Stimulated activated CD8-positive, alpha-beta memory T cell treated with anti-CD3 and anti-CD28 coated beads, Interleukin-12 subunit alpha, Interleukin-12 subunit beta, amount 100 ng/mL, for 1 hour (primary cell): ENCODE data around the gene NCOA6.
"Not testable (repeated sequence)": the region's sequence is repeated elsewhere in the genome, so short reads cannot be mapped to it uniquely, and the experiment has no call there.

Experiments used
- DNase-seq: peaks from one replicate; pipeline ENCODE4 v3.0.0-alpha.2; 2020; ENCODE audit warnings: low read depth

Gene NCOA6

DNA sequence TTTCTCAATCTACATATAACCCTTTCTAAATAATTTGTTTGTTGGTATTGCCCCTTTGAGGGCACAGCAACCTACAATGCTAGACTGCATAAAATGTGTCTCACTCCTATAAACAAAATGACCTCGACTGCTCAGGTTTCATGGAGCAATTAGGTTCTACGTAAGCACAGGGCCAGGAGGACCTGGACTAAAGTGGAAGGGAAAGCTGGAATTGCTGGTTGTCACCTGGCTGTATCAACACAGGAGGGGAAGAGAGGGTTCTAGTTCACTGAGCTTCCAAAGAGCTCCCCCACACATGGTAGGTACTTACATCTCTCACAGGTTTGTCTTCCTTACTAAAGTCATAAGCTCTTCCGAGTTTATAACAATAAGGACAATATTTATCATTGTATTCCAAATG lies 51.0 kb downstream of the NCOA6 start:
- DNase-seq = no peak

DNA sequence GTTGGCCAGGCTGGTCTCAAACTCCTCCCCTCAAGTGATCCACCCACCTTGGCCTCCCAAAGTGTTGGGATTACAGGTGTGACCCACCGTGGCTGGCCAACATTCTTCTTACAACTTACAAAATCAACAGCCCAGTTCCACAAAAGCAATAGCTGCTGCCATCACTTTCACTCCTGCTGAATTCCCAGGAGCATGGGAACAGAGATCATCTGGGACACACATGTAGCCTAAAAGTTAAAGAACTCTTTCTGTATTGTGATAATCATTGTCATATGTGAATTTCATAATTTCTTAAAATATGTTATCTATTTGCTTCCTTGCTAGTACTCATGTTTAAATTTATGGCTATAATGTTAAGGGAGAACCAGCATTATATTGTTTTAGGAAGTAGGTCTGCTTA lies 51.7 kb downstream of the NCOA6 start:
- no peak for DNase-seq

DNA sequence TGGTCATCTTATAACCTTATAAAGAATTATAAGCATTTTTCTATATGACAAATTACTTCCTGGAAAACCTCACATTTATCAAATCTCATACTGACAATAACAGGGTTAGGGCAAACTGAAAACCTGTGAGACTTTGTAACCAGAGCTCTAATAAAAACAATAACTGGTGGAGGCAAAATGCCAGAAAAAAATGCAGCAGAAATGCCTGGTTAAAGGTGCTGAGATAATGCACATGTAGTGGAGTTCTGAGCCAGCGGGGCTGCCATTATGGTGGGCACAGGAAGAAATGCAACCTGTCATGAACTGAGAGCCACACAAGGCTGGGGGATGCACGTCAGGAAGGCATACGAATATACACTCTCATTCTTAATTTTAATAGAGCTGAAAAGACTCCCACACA lies 53.0 kb downstream of the NCOA6 start:
- no peak for DNase-seq

DNA sequence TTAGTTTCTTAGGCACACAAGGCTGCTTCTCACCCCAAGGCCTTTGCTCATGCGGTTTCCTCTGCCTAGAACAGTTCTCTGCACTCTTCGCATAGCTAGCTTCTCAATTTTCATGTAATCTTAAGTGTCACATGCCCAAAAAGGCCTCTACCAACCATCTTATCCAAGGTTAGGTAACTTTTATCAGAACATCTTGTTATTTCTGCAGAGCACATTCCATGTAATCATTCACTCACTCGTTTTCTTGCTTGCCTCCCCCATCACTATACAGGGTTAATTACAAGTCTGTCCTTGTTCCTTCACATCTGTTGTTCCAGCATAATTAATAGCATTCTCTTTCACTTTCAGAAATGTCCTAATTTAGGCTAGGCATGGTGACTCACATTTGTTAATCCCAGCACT lies 53.8 kb downstream of the NCOA6 start:
- no peak for DNase-seq

DNA sequence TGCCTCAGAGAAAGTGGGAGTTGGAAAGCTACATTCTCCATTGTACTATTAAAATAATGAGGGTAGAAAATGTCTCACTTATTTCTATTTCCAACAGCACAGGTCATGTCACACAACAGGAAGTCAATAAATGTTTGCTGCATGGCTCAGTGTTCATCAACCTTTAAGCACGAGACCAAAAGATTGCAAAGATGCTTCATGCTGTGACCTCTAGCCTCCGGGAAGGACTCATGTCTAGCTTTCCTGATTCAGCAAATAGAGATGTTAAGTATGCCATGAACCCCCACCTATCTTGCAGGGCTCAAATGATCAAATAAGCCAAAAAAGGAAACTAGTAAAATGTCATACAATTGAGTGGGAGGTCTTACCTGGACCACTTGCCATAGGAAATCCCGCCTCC lies 57.4 kb downstream of the NCOA6 start:
- DNase-seq = no peak

DNA sequence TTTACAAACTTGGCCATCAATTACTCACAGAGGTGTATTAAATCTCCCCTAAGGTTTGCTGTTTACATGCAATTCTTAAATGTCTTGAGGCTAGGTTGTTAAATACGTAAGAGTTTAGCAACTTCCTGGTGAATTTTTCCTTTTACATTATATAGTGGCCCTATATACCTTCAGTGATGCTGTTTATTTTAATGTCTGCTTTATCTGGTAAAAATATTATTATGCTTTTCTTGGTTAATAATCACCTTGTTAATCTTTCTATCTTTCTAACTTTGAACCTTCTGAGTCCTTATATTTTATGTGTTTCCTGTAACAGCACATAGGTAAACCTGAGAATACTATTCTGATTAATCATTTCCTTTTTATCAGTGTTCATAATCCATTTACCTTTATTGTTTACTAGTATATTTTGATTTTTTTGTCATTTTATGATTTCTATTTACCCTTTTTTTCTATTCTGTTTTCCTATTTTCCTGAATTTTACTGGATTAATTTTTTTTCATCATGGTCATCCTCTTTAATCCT lies 63.4 kb downstream of the NCOA6 start:
- DNase-seq = no peak

DNA sequence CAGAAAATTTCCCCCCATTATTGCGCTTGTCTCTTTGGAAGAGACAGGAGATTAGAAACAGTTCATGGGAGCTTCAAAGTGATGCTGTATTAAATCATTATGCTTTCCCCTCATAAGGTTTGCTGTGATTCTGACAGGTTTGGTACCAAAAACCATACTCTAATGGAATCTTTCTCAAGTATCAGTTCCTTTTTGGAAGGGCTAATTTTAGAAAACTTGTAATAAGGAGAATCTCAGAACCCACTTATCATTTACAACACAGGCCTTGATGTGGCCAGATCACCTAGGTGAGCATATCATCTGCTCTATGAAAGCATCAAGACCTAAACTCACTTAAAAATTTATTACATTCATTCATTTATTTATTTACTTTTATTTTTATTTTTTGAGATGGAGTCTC lies 70.1 kb downstream of the NCOA6 start:
- no peak for DNase-seq

DNA sequence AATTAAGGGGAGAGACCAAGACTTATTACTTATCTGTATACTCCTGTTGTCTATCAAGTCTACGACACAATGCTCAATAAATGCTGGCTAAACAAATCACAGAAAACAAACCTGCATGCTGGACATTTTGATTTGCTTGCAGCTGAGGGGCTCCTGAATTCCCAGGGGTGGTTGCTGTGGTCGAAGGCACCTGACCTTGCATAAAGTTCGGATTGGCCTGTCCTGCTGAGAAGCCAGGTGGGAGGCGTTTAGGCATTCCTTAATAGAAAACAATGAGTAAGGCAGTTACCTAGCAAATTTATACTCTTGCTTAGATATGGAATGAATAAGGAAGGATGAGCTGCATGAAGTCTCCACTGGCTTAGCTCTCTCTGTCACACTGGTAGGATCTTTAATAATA lies 70.8 kb downstream of the NCOA6 start:
- DNase-seq = no peak

DNA sequence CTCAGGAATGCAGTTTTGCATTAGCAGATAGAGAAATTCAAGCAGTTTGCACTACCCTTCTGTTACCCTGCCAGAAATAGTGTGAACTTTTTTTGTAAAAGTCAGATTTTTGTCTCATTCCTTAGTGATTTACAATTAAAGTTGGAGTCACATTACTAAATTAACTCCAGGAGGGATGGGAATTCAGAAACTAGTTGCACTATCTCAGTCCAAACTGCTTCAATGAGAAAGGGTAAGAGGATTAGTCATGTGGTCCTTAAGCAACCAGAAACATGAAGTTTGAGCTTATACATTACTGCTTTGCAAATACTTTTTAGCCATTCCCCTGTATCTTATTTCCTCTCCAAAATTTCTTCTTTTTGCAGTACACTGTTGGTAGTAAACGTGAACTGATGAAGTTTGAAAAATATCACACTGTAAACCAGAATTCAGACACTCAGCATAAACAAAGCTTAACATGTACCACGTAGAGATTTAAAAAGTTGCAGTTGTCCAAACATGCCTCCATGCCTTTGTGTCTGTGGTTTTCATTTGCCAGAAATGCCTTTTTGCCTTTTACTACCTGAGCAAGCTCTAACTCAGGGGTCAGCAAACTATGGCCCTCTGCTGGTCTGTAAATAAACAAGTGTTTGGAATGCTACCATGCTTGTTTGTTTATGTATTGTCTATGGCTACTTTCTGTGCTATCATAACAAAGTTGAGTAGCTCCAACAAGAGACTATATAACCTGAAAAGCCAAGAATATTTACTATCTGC lies 71.6 kb downstream of the NCOA6 start:
- no peak for DNase-seq

DNA sequence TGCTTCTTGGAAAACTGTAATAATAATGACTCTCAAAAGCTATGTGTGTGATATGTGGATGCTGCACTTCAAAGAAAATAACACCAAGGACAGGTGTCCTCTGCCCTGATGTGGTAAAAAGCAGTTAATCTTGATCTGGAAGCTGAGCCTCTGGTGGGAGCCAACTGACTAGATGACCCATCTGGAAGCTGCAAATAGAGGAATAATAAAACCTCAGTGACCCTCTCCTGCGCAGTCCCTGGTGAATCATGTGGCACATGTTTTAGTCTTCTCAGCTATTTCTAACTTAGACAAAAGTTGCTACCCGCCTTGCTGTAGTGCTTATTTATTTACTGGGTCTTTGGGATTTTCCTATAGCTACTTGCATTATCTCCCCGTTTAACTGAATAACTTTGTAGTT lies 74.0 kb downstream of the NCOA6 start:
- no peak for DNase-seq

DNA sequence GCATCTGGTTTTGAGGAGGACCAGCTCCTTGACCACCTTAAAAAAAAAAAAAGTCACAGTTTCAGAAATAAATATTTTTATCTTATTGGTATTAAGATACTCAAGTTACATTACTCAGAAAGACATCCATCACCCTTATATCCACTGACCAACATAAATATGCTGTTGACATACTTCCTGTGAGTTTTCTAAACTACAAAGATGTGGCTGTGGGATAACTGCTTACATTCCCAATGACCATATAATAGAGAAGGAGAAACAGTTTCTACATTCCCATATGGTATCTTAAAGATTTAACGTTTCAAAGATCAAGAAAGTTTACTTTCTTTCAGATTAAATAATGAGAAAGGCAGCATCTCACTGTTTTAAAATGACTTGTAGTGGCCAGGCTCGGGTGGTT lies 75.0 kb downstream of the NCOA6 start:
- no peak for DNase-seq

DNA sequence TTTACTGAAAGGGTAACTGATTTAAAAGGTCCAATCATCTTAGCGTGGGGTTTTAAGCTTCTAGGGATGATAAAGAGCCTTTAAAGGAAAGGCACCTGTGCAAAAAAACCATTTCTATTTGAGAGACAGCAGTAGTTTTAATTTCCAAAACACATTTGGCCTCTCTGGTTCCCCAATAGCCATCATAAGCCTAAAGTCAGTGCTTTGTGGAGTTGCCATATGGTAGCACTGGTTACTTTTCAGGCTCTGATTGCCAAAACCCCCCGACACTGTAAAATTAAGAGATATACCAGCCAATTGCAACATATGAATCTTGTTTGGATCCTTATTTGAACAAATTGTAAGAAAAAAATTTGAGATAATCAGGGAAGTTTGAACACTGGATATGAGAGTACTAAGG lies 76.7 kb downstream of the NCOA6 start:
- no peak for DNase-seq

DNA sequence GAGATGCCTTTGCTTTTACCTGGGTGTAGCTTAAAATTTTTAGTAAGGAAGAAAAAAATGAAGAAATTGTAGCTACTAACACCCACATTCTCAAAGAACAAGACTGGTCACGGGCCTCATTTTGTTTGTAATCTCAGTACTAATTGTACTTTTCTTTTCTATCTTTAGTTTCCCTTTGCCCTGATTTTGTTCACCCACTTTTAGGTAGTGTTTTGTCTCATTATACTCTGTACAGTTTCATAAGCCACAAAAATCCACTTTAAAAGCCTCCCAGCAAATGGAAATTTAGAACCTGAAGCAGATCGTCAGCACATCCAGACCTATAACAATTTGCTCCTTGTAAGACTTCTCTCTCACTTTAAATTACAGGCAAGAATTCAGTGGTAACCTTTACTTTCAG lies 78.0 kb downstream of the NCOA6 start:
- no peak for DNase-seq

DNA sequence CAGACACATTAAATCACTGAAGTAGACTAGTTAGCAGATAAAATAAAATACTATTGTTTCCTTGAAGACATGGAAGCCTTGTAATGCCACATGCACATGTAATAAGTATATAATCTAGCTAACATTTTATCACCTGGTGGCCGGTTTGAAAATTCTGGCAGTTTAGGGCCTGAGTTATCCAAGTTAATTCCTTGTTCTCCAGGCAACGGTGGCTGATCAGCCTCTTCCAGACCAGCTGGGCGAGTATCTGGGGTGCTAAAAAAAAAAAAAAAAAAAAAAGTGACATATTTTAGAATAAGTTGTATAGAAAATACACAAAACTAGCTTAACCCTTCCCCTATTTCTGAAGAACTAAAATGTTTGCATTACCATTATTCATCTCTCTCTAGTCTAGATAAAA lies 78.8 kb downstream of the NCOA6 start:
- no peak for DNase-seq

DNA sequence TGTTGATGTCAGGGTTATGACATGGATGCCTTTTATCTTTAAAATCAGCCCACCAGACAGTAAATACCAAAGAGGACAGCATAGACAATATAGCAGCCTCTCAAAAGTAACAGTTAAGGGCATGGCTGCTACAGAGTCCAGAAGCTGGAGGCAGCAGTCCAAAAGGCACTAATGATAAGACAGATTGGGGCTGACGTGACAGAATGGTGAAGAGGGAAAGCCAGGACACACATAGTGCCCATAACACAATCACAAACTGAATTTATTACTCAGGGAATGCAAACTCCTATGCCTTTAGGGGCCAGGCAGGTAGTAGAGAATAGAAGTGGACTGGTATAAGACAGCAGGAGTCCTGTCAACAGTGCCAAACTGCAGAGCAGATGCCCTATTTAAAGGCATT lies 80.6 kb downstream of the NCOA6 start:
- no peak for DNase-seq

DNA sequence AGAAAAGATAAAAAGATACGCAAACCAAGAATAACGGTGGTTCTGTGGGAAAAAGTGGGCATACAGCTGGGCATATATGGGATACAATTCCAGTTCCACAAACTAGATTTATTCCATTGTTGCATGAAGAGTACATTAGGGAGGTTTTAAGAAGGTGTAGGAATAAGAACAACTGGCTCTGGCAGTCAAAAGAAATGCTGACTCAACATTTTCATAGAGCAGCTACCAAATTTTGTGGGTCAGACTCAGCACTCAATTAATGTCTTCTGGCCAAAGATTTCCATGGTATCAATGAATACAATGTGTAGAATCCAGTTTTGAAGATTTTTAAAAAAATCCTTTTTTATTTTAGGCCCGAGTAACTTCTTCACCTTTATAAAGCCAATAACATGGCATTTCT lies 81.1 kb downstream of the NCOA6 start:
- DNase-seq = no peak

DNA sequence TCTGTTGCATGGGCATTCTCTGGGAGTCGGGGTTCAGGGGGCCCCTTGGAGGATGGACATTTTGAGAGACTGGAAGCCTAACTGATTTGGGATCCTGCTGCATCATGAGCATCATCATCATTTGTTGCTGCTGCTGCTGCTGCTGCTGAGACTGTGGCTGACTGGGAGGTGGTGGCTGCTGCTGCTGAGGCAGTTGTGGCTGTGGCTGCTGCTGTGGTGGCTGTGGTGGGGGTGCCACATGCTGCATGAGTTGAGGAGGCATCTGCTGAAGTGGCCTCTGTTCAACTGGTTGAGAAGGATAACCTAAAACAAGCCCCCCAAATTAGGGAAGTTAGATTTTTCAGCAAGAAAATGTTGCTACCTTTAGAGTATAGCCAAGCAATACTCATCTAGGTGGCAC lies 82.4 kb downstream of the NCOA6 start:
- no peak for DNase-seq

DNA sequence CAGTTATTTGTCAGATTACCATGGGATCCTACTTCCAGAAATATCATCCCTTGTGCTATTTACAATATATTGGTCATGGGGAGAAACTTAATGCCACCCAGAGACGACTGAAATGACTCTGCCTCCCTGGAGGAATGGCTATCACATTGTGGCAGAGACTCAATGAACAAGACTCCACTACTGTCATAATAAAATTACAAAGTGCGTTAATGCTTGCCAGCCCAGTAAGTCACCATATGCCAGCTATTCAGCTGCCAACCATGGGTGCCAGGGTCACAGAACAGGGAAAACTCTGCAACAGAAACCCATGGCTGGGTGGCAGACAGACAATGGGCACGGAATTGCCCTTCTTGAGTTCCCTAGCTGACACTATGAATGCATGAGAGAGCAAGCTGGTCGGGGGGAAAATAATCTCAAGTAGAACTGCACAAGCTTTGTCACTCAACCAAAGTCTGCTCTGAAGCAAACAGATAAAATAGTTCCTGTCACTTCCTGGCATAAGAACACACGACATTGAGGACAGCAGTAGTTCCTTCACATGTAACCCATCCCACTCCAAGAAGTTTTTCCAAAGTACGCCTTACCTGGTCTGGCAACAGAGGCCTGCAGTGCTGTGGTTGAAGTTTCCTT lies 89.2 kb downstream of the NCOA6 start:
- DNase-seq = no peak

DNA sequence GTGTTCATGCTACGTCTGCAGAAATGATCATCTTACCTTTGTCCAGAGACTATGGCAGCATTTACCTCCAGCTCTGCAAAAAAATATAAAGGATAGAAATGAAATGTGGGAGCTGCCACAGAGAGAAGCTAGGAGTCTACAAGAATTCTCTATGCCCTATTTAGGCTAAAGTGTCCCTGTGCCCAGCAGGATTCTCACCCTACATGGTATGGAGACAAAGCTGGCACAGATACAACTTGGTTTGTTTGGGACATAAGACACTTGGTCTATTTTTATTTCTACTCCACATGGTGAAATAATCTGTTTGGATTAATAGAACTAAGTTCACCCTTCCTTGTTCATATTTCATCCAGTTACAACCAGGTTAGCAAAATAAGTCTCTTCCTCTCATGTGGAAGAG lies 92.9 kb downstream of the NCOA6 start:
- no peak for DNase-seq

DNA sequence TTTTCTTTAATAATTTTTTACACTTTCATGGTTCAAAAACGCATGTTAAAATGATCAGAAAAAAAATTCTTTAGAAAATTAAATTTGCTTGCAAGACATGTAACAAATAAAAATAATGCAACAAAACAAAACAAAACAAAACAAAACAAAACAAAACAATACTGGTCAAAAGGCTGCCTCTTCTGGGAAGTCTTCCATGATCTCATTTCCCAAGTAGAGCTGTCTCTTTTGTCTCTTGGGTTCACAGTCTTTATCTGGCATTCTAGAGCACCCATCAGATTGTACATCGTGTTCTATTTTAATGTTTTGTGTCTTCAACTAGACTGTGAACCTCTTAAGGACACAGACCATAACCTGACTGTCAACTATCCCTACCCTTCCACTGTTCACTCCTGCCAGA lies 96.0 kb downstream of the NCOA6 start:
- DNase-seq = no peak

DNA sequence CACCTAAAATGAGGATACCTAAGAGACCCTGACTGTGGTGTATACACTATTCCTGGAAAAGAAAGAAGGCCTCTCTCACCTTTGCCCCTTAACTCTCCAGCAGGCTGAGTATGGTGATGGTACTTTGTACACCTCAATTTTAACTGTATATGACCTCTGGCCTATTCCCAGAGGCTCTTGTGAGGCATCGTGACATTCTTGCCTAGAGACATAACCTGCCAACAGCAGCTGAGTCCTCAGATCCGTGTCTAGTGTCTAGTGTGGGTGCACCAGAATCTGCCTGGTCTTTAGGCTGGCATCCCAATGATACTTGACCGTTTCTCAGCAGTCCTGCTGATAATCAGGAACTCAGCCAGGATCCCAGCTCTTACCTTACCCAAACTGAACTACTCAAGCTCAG lies 101.3 kb downstream of the NCOA6 start:
- no peak for DNase-seq

DNA sequence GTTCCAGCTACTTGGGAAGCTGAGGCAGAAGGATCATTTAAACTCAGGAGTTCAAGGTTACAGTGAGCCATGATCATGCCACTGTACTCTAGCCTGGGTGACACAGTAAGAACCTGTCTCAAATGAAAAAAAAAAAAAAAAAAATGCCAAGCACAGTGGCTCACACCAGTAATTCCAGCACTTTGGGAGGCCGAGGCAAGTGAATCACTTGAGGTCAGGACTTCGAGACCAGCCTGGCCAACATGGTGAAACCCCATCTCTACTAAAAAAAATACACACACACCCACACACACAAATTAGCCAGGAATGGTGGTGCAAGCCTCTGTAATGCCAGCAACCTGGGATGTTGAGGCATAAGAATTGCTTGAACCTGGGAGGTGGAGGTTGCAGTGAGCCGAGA lies 102.9 kb downstream of the NCOA6 start:
- DNase-seq = not testable (repeated sequence)

DNA sequence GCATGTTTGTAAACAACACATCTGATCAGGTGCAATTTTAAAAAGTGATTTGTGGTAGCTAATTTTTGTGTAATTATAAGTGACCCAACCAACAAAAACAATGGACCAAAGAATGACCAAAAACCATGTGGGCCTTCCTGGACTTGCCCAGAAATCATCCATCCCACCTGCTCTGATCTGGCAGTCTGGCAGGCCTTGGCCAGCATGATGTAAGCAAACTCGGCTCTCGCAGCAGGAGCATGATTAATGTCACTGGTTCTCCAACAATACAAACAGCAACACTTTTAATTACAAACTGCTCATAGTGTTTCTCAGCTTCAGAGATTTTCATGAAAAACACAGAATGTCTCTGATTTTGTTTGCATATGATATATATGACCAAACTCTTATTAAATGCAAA lies 105.2 kb downstream of the NCOA6 start:
- DNase-seq = no peak
